ENCODE results near the gene SALL1.

GRCh38 chr16:51124896-51125295 is 26.2 kb downstream of the SALL1 start:
- TF ChIP-seq CTCF (IDR thresholded peaks at IDR 0.05) = no peak
- TF ChIP-seq POLR2A (IDR thresholded peaks at IDR 0.05) = no peak

Measured in adrenal gland (tissue), 5 donors.